GM12878 (cell line): Measurements from ENCODE around the gene GAS2L3. TPM values are rescaled to one million over a fixed set of nuclear protein-coding genes. Genes with fewer than 3 reads are reported as not detected.

Experiments used
- ATAC-seq: fragments of 200-7000 bp; cut with Tn5 transposase; 3 replicates; pipeline ENCODE4 v1.9.1; 2020; ENCODE audit warnings: mild to moderate bottlenecking, moderate library complexity
- BruUV-seq: library from RNA; stranded (reverse); fragments of 400-500 nt; replicated peaks from 2 replicates; lab custom pipeline; 2021; lab: Mats Ljungman, UMichigan
- CTCF ChIA-PET: fragments of 300-600 bp; sonication (Branson Sonifier 250); formaldehyde crosslinking; extraction: SDS; loops from one replicate; lab custom pipeline; 2021; ENCODE audit warnings: inconsistent platforms; lab: Yijun Ruan, JAX
- POLR2A ChIA-PET: fragments of 350-600 bp; formaldehyde crosslinking; extraction: SDS; loops from one replicate; lab custom pipeline; 2021; ENCODE audit warnings: inconsistent platforms; lab: Charles Lee
- RAD21 ChIA-PET: fragments of 300-600 bp; sonication (Branson Sonifier 250); formaldehyde crosslinking; loops from one replicate; lab custom pipeline; 2023; ENCODE audit warnings: antibody characterized with exemption; ENCODE audit not compliant: unreplicated experiment; lab: Charles Lee
- SMC1A ChIA-PET: fragments of 300-600 bp; sonication (Branson Sonifier 250); formaldehyde crosslinking; loops from one replicate; lab custom pipeline; 2023; ENCODE audit not compliant: unreplicated experiment, uncharacterized antibody; lab: Charles Lee
- DNase-seq: peaks from one replicate; pipeline ENCODE4 v3.0.0-alpha.2; 2011; ENCODE audit warnings: low read depth, low spot score
- FAIRE-seq: peaks from 3 replicates; lab custom pipeline; 2011; peaks lifted over from hg19 to GRCh38; lab: Jason Lieb, UNC
- H2AFZ ChIP-seq: 2 replicates; pipeline ENCODE4 v1.6.0; 2011; ENCODE audit warnings: low read depth, low read length, control low read depth; ENCODE audit not compliant: control insufficient read depth
- H3K27ac ChIP-seq: 2 replicates; pipeline ENCODE4 v1.5.1; 2011; ENCODE audit warnings: control low read depth; ENCODE audit not compliant: control insufficient read depth, insufficient read depth
- H3K27me3 ChIP-seq, 2 experiments: replicated peaks in 1 of 2; 2 replicates each; pipeline versions ENCODE4 v1.6.0 to v1.6.1; 2011; ENCODE audit warnings: low read length in 1 of 2; ENCODE audit not compliant: control insufficient read depth in 2 of 2, insufficient read depth in 2 of 2
- H3K36me3 ChIP-seq, 2 experiments: 2 replicates each; pipeline ENCODE4 v1.5.1; 2011; ENCODE audit warnings: low read length in 1 of 2; ENCODE audit not compliant: control insufficient read depth in 2 of 2, insufficient read depth in 2 of 2
- H3K4me1 ChIP-seq: 2 replicates; pipeline ENCODE4 v1.6.1; 2011; ENCODE audit warnings: mild to moderate bottlenecking, low read length, moderate library complexity, mixed read lengths; ENCODE audit not compliant: control insufficient read depth, insufficient read depth
- H3K4me2 ChIP-seq: 2 replicates; pipeline ENCODE4 v1.6.0; 2011; ENCODE audit warnings: control low read depth; ENCODE audit not compliant: control insufficient read depth, insufficient read depth
- H3K4me3 ChIP-seq: fragments of 200-600 bp; sonication (generic); 2 replicates; pipeline ENCODE4 v1.5.1; 2016
- H3K79me2 ChIP-seq: 2 replicates; pipeline ENCODE4 v1.6.0; 2011; ENCODE audit warnings: low read length; ENCODE audit not compliant: control insufficient read depth, insufficient read depth
- H3K9ac ChIP-seq: 2 replicates; pipeline ENCODE4 v1.8.0; 2011; ENCODE audit warnings: low read length, control low read depth, mixed read lengths; ENCODE audit not compliant: control insufficient read depth, insufficient read depth
- H3K9me3 ChIP-seq: replicated peaks from 3 replicates; pipeline ENCODE4 v1.5.1; 2011; ENCODE audit warnings: mild to moderate bottlenecking, low read length; ENCODE audit not compliant: control insufficient read depth, insufficient read depth
- H4K20me1 ChIP-seq: 2 replicates; pipeline ENCODE4 v1.6.0; 2011; ENCODE audit not compliant: control insufficient read depth, insufficient read depth
- DPF2 ChIP-seq: fragments of 450-650 bp; IDR thresholded peaks from 2 replicates; pipeline ENCODE4 v1.6.1; 2017; ENCODE audit warnings: mild to moderate bottlenecking
- EP300 ChIP-seq, 2 experiments: fragments of 150-350 bp in 1 of 2; IDR thresholded peaks; 2 replicates each; pipeline ENCODE4 v1.6.1; 2011 to 2012; ENCODE audit warnings: low read depth in 2 of 2, low read length in 2 of 2, borderline replicate concordance in 1 of 2, improper control_type of control experiment in 1 of 2, inconsistent platforms in 1 of 2; ENCODE audit not compliant: control insufficient read depth in 1 of 2
- PRDM15 ChIP-seq: fragments of 450-650 bp; formaldehyde crosslinking; IDR thresholded peaks from 2 replicates; pipeline ENCODE4 v1.4.0; 2020; ENCODE audit warnings: mild to moderate bottlenecking, moderate library complexity
- SKIL ChIP-seq: fragments of 450-650 bp; IDR thresholded peaks from 2 replicates; pipeline ENCODE4 v1.6.1; 2017; ENCODE audit warnings: mild to moderate bottlenecking, low read depth, inconsistent platforms; ENCODE audit not compliant: poor library complexity, severe bottlenecking
- SUZ12 ChIP-seq: fragments of 200-600 bp; sonication (generic); IDR thresholded peaks from one replicate; pipeline ENCODE4 v1.6.1; 2018; ENCODE audit warnings: antibody characterized with exemption, mild to moderate bottlenecking; ENCODE audit not compliant: unreplicated experiment
- WGBS: methylation state at CpG from one replicate; pipeline ENCODE4 v1.1.6; 2016; ENCODE audit warnings: low lambda C conversion rate; ENCODE audit not compliant: insufficient replicate concordance, insufficient coverage; ENCODE audit errors: missing lambda C conversion rate; 5-methylcytosine and 5-hydroxymethylcytosine counted together
- in situ Hi-C: fragments of 300-500 bp; cut with MboI; formaldehyde crosslinking; loops from 9 replicates; pipeline ENCODE4 v1.14.3; 2018; ENCODE audit warnings: mixed read lengths
- intact Hi-C: fragments of 100-400 bp; cut with micrococcal nuclease; formaldehyde crosslinking; loops from one replicate; pipeline ENCODE4 v1.14.2; 2022; ENCODE audit not compliant: unreplicated experiment
- polyA plus RNA-seq, 11 experiments: library from polyadenylated mRNA; depleted of rRNA in 4 of 11; unstranded in 6 of 11; stranded (reverse) in 5 of 11; fragments of >200 nt; fragmentation: Nextera tagmentation in 4 of 11; fragmentation: Illumina TruSeq in 1 of 11; extraction: Ambion mirVana in 4 of 11; extraction: Trizol in 1 of 11; gene quantifications; 1 replicate in 1 of 11; 2 replicates in 10 of 11; pipeline versions ENCODE4 v1.2.1 to v1.2.3, GENCODE V29; 2011 to 2016; ENCODE audit warnings: inconsistent platforms in 2 of 11, missing spikeins in 2 of 11, low read depth in 1 of 11
- total RNA-seq, 4 experiments: library from RNA; depleted of rRNA in 3 of 4; stranded (reverse); fragments of >200 nt in 3 of 4; fragmentation: Illumina TruSeq in 1 of 4; extraction: Trizol in 1 of 4; gene quantifications; 2 replicates each; pipeline versions ENCODE4 v1.2.1 to v1.2.3, GENCODE V29; 2013 to 2021

The GAS2L3 gene
- total and polyA plus RNA-seq, 10 of the 15 experiments (the other 5 are each of a cell fraction or from before 2014, with no cell fraction given): 0.46 to 6.6 (median 2.4) TPM

- in situ Hi-C loops: no loop called here
- ATAC-seq: no peak
- no peaks in the 10 kb centered on the region for H3K79me2 ChIP-seq
- RAD21 ChIA-PET: interaction anchor here (1.5 to 2.3 kb wide), 3 partner anchors 10 to 12 kb away, joined by 4 to 9 read pairs (median 9); no protein-coding TSS in a partner anchor
- TF ChIP-seq DPF2 (no peak), SUZ12 (no peak)
- TF ChIP-seq, all 136 proteins: peak for 0
- H3K9me3 ChIP-seq: no peaks in the 10 kb centered on the region
- H3K4me1 ChIP-seq: peaks cover 7% of the 10 kb centered on the region
- no peaks in the 10 kb centered on the region for H4K20me1 ChIP-seq
- no peak overlapping the region for H3K4me3 ChIP-seq
- no peak overlapping the region for H3K9ac ChIP-seq
- intact Hi-C loops: loop anchor here (5.0 kb wide), 1 partner anchor 101 kb away; no protein-coding TSS in a partner anchor
- H3K27me3 ChIP-seq: no peaks in the 10 kb centered on the region
- CTCF ChIA-PET: interaction anchor here (1.1 to 3.9 kb wide), 7 partner anchors 11 to 331 kb away, joined by 3 to 28 read pairs (median 7); no protein-coding TSS in a partner anchor
- H3K4me2 ChIP-seq: no peak overlapping the region
- WGBS: 61% methylated on average over 3 of the region's 3 CpGs
- no peak overlapping the region for H2AFZ ChIP-seq
- H3K36me3 ChIP-seq: no peaks in the 10 kb centered on the region
- SMC1A ChIA-PET: interaction anchor here (1.0 to 2.5 kb wide), 9 partner anchors 10 to 300 kb away, joined by 3 to 7 read pairs (median 5); no protein-coding TSS in a partner anchor
- POLR2A ChIA-PET: interaction anchor here (0.6 kb wide), 1 partner anchor 8 kb away, joined by 3 read pairs; no protein-coding TSS in a partner anchor
- H3K27ac ChIP-seq: no peak overlapping the region
- FAIRE-seq: no peak
- DNase-seq: no peak
- BruUV-seq: no TSS peak
Observed at GRCh38 chr12:100565987-100566545, 7.4 kb upstream of the GAS2L3 start.

- no peaks in the 10 kb centered on the region for H3K27me3 ChIP-seq
- H3K79me2 ChIP-seq: no peaks in the 10 kb centered on the region
- H3K4me3 ChIP-seq: no peak overlapping the region
- FAIRE-seq (peak; percentile 98), DNase-seq (peak; percentile 71), ATAC-seq (peak; percentile 97)
- ChIA-PET POLR2A (no interaction called here), RAD21 (interaction anchor here (1.0 to 2.3 kb wide), 8 partner anchors 9 to 332 kb away, joined by 3 to 9 read pairs (median 4); partner anchors contain the start of genes DEPDC4 and SCYL2), CTCF (interaction anchor here (1.0 to 3.9 kb wide), 7 partner anchors 12 to 428 kb away, joined by 3 to 28 read pairs (median 7); no protein-coding TSS in a partner anchor), SMC1A (interaction anchor here (0.8 to 2.5 kb wide), 12 partner anchors 9 to 301 kb away, joined by 3 to 7 read pairs (median 5); no protein-coding TSS in a partner anchor)
- intact Hi-C loops: loop anchor here (5.0 kb wide), 1 partner anchor 100 kb away; no protein-coding TSS in a partner anchor
- peak overlapping the region; percentile 15; the same call in 1 of the 2 replicates for H3K4me2 ChIP-seq
- peaks cover 7% of the 10 kb centered on the region for H3K4me1 ChIP-seq
- in situ Hi-C loops: no loop called here
- no peak overlapping the region for H3K27ac ChIP-seq
- no peak overlapping the region for H2AFZ ChIP-seq
- H3K9me3 ChIP-seq: no peaks in the 10 kb centered on the region
- no peak overlapping the region for H3K9ac ChIP-seq
- H4K20me1 ChIP-seq: no peaks in the 10 kb centered on the region
- no TSS peak for BruUV-seq
- WGBS: 2% methylated on average over 3 of the region's 3 CpGs
- no peaks in the 10 kb centered on the region for H3K36me3 ChIP-seq
- TF ChIP-seq EP300 (IDR thresholded peaks at IDR 0.05; ENCODE audit: borderline replicate concordance in 1 of 2, control insufficient read depth in 1 of 2, low read depth in 2 of 2, low read length in 2 of 2): peak in 1 of 2 experiments; percentile 9; a peak in 1 of 4 replicates
- no peak for TF ChIP-seq PRDM15 (CRISPR knock-in tag)
- peak; percentile 26 for TF ChIP-seq SKIL
- no peak; the same call in none of the 2 replicates for TF ChIP-seq DPF2
Observed at GRCh38 chr12:100566887-100567637, 6.4 kb upstream of the GAS2L3 start.
